OCI-LY3 (cell line): ENCODE results near the gene TRIM28.

ENCODE experiments used
- CTCF ChIP-seq: fragments of 200-600, 300-600 bp; sonication (generic); IDR thresholded peaks from 2 replicates; pipeline ENCODE4 v1.5.1; 2014; ENCODE audit warnings: antibody characterized with exemption, low read length, low read depth
- EZH2phosphoT487 ChIP-seq: fragments of 200-600 bp; shearing (Covaris generic); IDR thresholded peaks from 2 replicates; pipeline ENCODE4 v1.6.1; 2018; ENCODE audit warnings: antibody characterized with exemption, mixed run types, low read depth

- TF ChIP-seq CTCF (no peak), EZH2phosphoT487 (no peak)
Observed at GRCh38 chr19:58520257-58520599, 23.6 kb upstream of the TRIM28 start.
